RWPE1 (cell line): ENCODE data around the gene B9D2.

ENCODE experiments used
- CTCF ChIA-PET: fragments of 350-600 bp; sonication (Branson Sonifier 250); formaldehyde crosslinking; extraction: SDS; loops from one replicate; lab custom pipeline; 2021; lab: Yijun Ruan, JAX
- POLR2A ChIA-PET: fragments of 400-600 bp; formaldehyde crosslinking; extraction: SDS; loops from one replicate; lab custom pipeline; 2020; ENCODE audit warnings: antibody characterized with exemption; ENCODE audit not compliant: low non-redundant PET; lab: Yijun Ruan, JAX
- DNase-seq: peaks from one replicate; pipeline ENCODE4 v3.0.0; 2012; ENCODE audit warnings: low spot score
- H3K27ac ChIP-seq: fragments of 450-650 bp; 2 replicates; pipeline ENCODE4 v1.5.1; 2017
- TF ChIP-seq, protein P1 (sequence below): fragments of 450-650 bp; conservative IDR thresholded peaks from 2 replicates; pipeline ENCODE4 v1.5.1; 2017; ENCODE audit warnings: low read depth, mild to moderate bottlenecking

B9D2 gene

DNA sequence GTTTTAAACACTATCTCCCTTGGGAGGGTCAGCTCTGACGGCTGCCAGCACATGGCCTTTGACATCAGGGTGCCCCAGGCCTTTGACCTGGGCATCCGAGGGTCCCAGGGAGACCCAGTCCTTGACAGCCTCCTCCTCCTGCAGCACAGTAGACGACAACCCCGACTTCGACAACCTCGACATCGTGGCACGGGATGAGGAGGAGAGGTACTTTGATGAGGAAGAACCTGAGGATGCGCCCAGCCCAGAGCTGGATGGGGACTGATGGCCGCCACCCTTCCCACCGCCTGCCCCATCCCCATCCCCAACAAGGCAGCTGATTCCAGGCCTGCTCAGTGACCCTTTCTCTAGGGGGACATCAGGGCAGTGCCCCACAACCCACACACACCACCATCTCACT lies 41.5 kb downstream of the B9D2 start:
- peak overlapping the region; percentile 97 for H3K27ac ChIP-seq
- TF ChIP-seq, protein P1, sequence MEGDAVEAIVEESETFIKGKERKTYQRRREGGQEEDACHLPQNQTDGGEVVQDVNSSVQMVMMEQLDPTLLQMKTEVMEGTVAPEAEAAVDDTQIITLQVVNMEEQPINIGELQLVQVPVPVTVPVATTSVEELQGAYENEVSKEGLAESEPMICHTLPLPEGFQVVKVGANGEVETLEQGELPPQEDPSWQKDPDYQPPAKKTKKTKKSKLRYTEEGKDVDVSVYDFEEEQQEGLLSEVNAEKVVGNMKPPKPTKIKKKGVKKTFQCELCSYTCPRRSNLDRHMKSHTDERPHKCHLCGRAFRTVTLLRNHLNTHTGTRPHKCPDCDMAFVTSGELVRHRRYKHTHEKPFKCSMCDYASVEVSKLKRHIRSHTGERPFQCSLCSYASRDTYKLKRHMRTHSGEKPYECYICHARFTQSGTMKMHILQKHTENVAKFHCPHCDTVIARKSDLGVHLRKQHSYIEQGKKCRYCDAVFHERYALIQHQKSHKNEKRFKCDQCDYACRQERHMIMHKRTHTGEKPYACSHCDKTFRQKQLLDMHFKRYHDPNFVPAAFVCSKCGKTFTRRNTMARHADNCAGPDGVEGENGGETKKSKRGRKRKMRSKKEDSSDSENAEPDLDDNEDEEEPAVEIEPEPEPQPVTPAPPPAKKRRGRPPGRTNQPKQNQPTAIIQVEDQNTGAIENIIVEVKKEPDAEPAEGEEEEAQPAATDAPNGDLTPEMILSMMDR = no peak
- no peak for DNase-seq
- CTCF ChIA-PET = interaction anchor here (0.8 kb wide), 1 partner anchor 19 kb away, joined by 3 read pairs; no protein-coding TSS in a partner anchor
- POLR2A ChIA-PET = no interaction called here

DNA sequence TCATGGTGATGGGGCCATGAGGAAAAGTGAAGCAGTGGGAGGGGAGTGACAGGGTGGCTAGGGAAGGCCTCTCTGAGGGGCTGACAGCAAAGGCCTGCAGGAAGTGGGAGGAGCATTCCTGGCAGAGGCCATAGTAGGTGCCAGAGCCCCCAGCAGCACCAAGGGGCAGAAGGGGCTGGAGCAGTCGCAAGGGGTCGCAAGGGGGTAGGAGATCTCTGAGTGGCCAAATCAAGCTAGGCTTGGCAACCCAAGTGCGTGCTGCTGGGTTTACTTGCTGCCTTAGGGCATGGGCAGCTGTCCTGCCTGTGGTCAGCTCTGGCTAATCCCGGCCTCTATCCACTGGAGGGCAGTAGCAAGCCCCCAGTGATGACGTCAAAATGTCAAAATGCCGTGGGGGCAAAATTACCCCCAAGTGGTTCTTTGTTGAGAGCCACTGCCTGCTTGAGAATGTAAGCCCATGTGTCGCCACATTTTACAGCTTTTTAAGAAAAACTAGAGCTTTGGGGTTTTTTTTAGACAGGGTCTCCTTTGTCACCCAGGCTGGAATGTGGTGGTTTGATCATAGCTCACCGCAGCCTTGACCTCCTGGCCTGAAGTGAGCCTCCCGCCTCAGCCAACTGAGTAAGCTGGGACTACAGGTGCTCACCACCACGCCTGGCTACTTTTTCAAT lies 42.2 kb downstream of the B9D2 start:
- TF ChIP-seq, protein P1 = peak; percentile 56
- CTCF ChIA-PET = interaction anchor here (0.8 kb wide), 1 partner anchor 19 kb away, joined by 3 read pairs; no protein-coding TSS in a partner anchor
- H3K27ac ChIP-seq = peak overlapping the region; percentile 97
- no peak for DNase-seq
- POLR2A ChIA-PET = no interaction called here

DNA sequence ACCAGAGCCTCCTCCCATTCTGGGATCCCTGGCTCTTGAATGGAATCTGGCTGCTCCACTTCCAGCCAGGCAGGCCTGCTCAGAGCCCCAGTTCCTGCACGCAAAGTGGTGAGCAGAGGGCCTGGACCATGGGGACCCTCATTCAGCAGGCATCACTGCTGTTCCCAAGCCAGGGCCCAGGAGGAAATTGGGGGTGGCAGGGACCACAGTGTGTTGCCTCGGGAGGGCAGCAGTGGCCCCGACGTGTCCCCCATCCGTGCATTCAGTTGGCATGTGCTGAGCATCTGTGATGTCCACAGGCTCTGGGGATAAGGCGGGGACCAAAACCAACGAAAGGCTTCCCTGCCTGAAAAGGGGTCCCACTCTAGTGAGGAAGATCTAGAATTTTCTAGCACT lies 42.7 kb downstream of the B9D2 start:
- TF ChIP-seq, protein P1 = no peak
- DNase-seq = no peak
- CTCF ChIA-PET = no interaction called here
- H3K27ac ChIP-seq = peak overlapping the region; percentile 97
- POLR2A ChIA-PET = no interaction called here

DNA sequence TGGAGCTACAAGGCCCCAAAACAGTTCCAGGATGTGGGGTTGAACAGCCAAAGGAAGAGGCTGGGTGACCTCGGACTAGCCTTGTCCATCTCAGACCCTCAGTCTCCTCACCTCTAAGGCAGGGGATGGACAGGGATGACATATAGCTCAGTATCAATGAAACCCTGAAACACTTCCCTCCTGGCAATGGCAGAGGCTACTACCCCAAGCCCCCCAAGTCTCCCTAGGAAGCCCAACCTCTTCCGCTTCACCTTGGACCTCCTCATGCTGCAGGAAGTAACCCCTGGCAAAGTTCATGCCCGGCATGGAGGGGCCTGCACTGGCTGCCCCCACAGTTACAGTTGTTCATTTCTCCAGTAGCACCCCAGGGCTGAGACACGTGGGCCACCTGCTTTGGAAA lies 43.4 kb downstream of the B9D2 start:
- no peak for DNase-seq
- peak overlapping the region; percentile 97 for H3K27ac ChIP-seq
- POLR2A ChIA-PET = no interaction called here
- CTCF ChIA-PET = no interaction called here
- TF ChIP-seq, protein P1 = no peak

DNA sequence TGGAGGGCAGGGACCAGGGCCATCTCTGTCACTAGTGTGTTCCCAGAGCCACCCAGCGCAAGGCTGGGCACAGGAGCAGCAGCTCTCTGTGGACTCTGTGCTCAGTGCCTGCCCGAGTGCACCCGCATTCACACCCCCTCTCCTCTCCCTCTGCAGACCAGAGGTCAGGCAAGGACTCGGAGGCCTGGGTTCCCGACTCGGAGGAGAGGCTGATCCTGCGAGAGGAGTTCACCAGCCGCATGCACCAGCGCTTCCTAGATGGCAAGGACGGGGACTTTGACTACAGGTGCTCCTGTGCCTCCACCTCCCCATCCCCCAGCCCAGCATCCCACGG lies 43.8 kb downstream of the B9D2 start:
- POLR2A ChIA-PET = no interaction called here
- TF ChIP-seq, protein P1 = no peak
- CTCF ChIA-PET = no interaction called here
- H3K27ac ChIP-seq = peak overlapping the region; percentile 97
- no peak for DNase-seq

DNA sequence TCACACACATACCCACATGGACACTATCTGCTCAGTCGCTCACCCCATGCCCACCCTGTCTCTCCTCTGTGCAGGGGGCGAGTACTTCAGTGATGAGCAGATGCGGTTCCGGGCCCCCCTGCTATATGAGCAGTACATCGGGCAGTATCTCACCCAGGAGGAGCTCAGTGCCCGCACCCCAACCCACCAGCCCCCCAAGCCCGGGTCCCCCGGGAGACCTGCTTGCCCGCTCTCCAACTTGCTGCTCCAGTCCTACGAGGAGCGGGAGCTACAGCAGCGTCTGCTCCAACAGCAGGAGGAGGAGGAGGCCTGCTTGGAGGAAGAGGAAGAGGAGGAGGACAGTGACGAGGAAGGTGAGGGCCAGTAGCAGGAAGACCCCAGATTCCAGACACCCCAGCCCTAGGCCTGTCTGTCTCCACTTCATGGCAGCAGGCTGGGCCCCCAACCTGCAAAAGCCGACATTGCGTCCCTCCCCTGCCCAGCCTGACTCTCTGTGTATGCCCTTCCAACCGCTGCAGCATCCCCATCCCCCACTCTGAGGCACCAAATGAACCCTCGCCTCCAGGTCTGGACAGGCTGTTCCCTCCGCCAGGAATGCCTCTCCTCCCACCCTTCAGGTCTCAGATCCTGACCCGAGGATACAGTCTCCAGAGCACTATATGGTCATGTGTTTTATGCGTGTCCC lies 44.3 kb downstream of the B9D2 start:
- H3K27ac ChIP-seq = peak overlapping the region; percentile 97
- no peak for DNase-seq
- ChIA-PET CTCF (no interaction called here), POLR2A (no interaction called here)
- TF ChIP-seq, protein P1 = no peak
